Activated CD4-positive, alpha-beta T cell treated with anti-CD3 and anti-CD28 coated beads for 4 hours (primary cell): ENCODE measurements around the gene THAP10.

Experiments
- DNase-seq, 2 donors: peaks; one replicate each; pipeline ENCODE4 v3.0.0-alpha.2; 2020

Gene THAP10

DNA sequence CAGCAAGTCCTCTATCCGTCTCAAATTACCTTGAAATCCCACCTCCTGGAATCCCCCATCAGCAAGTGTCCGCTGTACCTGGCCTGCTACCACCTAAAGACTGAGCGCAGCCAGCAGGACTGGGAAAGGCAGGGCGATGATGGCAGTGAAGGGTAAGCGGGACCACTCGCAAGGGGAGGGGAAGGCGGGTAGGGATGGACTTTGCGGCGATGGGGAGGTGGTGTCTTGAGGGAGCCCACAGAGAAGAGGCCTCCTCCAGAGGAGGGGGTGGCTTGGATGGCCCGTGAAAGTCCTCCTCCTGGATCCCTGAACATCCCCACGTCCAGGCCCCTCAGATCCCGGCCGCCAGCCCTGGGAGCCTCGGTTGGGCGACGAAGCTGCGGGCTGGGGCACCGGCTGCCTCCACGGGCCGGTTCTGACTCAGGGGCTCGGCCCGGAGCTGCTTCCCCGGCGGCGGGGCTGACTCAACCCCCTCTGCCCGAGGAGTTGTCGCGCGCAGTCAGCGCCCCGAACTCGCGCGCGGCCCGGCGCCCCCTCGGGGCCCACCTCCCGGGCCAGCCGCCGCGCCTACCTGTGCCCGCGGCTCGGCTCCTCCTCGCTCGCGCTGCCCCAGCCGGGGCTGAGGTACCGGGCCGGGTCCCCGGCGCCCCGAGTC is 38.8 kb downstream of the THAP10 start:
- DNase-seq = no peak

DNA sequence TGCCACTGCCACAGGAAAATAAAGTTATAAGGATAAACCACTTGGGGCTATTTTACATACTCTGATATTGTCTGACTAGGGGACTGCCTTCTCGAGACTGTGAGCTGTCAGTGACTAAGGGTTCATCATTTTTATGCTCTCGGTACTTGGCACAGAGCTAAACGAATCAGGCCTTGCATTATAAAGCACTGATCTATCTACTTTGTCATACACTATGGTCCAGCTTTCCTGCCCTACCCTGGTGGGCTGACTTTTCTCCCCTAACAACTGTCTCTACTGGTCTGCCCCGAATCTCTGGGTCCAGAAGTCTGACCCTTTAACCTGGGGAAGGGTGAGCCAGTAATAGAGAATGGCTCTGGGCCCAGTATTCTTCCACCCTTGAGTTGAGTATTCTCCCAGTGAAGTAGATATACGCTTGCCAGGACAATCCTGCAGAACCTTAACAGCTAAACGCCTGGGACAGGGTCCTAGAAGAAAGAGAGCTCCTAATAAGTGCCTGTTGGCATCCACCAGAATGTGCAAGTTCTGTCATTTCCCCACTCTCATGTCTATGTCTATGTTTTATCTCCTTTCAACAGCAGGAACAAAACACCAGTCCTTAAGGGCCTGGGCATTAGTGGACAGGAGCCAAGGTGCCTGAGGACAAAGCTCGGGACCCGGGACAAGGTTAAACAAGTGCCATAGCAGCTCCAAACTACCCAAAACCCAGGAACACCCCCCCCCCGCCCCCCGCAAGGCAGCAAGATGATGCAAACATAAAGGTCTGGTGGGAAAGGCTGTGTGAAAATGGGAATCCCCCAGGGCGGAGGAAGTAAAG is 39.5 kb downstream of the THAP10 start:
- no peak for DNase-seq

DNA sequence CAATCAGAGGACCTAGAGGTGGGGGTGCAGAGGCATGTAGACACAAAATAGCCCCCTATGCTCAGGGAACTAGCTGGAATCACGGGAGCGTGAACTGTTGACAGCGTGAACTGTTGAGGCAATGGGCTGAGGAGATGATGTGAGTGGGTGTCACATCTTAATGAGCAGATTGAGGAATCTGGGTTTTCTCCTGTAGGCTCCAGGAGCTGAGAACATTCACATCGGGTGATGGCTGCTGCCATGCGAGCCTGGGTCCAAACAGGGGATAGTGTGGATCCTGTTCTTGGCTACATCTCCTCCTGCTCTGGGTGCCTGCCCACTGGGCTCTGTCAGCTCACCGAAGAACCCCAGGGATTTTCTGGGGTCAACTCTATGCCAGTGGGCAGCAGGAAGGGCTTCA is 40.3 kb downstream of the THAP10 start:
- DNase-seq = no peak

DNA sequence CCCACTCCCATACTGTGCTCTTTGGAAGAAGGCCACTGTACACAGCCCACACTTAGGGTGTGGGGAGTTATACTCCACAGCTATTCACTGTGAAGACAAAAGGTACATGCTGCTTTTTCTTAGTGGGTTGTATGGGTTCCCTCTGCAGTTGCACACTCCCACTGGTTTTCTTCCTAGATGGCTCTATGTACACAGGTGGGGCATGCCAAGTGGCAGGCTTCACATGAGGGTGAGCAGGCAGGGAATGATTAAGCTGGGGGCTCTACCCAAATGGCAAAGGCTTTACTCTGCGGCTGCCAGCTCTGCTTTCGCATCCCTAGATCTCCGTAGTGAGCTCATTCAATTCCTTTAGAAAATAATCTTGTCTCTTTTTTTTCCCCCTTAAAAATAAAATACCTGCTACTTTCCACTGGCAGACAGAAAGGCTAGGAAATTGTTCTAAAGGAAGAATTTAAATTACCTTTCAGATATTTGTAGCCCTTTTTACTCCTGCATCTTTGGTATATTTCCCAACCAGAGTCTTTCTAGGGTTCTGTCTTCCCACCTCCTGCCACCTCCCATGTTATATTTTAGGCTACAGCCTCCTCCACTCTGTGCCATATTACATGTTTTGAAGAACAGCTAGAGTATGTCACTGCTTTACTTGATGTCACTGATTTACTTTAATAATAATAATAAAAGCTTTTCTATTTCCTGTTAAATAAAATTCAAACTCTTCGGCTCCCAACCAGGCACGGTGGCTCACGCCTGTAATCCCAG is 46.5 kb downstream of the THAP10 start:
- DNase-seq = no peak

DNA sequence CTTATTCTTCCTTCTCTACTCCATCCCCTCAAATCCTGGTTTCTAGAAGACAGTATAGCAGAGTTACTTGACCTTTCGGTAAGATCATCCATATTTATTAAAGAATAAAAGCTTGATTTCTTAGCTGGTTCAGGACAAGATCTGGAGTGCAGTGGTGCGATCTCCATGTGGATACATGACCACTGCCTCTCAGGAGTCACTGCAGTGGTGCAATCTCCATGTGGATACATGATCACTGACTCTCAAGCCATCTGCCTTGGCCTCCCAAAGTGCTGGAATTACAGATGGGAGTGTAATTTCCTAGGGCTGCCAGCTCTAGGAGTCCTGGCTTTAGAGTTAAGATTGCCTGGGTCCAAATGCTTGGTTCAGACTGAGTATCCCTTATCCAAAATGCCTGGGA is 54.8 kb downstream of the THAP10 start:
- DNase-seq = no peak

DNA sequence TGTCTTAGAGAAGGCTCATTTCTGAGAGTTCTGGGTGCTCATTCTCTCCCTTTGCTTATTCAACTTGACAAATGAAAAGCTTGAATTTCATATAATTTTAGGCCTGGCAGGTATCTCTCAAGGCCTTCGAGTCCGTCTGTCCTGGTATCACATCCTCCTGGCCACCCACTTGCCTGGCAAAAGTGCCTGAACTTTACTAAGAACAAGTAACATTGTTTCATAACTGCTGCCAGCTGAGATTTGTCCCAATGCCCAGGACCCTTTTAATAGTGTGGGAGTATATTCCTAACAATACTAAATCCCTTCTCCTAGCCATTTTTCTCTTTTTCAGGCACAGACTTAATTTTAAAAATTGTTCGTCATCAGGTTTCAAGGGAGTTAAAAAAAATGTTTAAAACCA is 56.4 kb downstream of the THAP10 start:
- DNase-seq = no peak

DNA sequence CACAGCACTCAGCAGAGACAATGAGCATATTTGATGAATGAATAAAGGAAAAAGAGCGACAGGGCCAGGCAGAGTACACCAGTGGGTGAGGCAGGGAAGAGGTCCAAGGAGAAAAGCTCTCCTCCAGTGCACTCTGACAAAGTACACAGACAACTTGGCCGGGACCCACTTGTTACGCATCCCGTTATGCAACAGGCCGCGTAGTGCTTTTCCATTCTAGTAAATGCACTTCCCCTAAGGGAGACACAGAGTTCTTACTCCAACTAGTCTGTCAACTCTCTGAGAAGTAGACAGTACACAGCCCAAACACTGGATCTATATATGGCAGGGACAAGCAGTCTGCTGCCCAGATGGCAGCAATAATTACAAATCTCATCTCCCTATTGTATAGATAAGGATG is 56.8 kb downstream of the THAP10 start:
- no peak for DNase-seq

DNA sequence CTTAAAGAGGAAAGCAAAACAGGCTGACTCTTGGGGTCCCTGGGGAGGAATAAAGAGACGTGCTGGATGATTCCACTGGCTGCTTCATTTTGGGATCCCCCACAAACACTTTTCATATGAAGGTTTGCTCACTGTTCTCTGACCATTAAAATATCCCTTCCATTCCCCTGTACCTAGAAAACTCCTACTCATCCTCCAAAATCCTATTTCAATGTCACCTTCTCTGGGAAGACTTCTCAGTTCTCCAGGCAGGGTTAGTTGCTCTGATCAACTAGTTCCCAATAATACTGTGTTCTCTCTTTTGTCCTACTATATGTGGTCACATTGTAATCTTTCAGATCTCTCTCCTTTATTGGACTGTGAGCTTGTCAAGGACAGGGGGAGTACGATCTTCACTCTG is 57.2 kb downstream of the THAP10 start:
- no peak for DNase-seq

DNA sequence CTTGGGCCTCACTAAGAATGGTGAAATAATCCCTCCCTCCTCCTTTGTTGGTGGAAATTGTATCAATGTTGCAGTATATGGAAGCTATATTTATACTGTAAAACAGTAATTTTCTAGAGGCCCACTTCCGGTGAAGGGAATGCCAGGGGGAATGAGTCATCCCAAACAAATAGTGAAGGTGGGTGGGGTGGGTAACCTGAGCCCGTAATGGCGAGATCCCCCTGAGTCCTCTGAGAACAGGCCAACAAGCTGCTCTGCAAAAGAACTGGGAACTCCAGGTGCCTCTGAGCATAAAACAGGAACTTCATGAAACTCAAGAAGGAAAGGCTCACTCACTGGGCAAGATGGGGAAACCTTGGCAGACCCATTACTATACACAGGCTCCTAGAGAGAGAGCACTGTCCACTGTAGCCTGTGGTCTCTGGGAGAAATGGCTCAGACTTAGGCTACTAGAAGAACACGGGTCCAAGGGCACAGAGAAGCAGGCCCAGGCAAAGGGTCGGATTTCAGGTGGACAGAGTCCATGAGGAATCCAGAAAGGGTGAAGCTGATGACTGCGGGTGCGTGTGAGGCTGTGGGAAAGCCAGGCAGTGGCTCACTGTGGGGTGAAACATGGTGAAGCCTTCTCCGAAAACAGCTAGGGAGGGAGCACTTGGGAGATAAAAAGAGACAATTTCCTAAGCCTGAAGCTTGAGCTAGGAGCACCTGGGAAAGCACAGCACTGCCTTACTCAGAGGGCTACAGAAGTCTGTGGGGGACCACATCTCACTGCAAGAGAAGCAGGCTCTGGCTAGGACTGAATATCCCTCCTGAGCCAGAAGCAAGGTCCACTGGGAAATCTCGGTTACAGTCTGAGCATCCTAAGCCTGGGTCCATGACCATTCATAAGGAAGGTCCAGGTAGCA is 58.1 kb downstream of the THAP10 start:
- DNase-seq = no peak

DNA sequence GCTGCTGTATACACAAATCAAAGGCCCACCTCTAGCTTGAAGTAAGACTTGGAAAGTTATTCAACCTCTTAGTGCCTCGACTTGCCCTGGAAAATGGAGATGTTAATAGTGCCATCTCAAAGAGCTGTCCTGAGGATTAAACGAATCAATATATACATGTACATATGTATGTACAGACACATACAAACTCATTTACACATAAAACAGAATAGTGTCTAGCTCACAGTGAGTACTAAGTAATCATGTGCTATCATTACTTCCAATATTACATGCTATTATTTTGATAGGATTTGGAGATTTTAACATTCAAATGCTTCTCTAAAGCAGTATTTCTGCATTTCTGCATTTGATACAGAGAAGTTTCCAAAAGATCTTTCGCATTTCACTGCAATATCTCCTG is 58.8 kb downstream of the THAP10 start:
- no peak for DNase-seq

DNA sequence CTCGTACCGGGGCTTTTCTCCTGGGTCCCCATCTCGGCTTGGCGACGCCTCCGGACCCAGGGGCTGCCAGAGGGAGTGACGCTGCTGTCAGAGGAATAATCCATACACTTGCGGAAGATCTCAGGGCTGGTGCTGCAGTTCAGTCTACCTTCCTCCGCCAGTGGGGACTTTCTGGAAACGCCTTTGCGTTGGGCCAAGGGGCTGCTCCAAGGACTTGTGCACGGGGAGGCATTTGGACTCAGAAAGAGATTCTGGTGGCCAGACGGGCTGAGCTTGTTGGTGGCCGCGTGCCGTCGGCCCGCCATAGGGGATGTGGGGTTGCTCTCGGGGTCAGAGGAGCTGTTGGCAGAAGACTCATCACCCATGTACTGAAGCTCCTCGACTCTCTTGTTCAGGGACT is 60.1 kb downstream of the THAP10 start:
- DNase-seq = no peak
